Hepatocyte (in vitro differentiated cells): ENCODE results near the gene CCDC8. TPM values are rescaled to one million over a fixed set of nuclear protein-coding genes. Genes with fewer than 3 reads are reported as not detected.

Source experiments
- DNase-seq: peaks from one replicate; pipeline ENCODE4 v3.0.0-alpha.2; 2016; ENCODE audit warnings: low spot score
- H2AFZ ChIP-seq: fragments of 200-600 bp; sonication (generic); 2 replicates; pipeline ENCODE4 v1.6.0; 2016; ENCODE audit warnings: antibody characterized with exemption, mild to moderate bottlenecking
- H3K27ac ChIP-seq: fragments of 200-600 bp; sonication (generic); 2 replicates; pipeline ENCODE4 v1.5.1; 2016; ENCODE audit warnings: mild to moderate bottlenecking
- H3K27me3 ChIP-seq: fragments of 200-600 bp; sonication (generic); 2 replicates; pipeline ENCODE4 v1.6.1; 2016
- H3K36me3 ChIP-seq: fragments of 200-600 bp; sonication (generic); replicated peaks from 2 replicates; pipeline ENCODE4 v1.5.1; 2016; ENCODE audit warnings: low read depth; ENCODE audit not compliant: insufficient read depth
- H3K4me1 ChIP-seq: fragments of 200-600 bp; sonication (generic); 2 replicates; pipeline ENCODE4 v1.5.1; 2016; ENCODE audit warnings: mild to moderate bottlenecking, moderate library complexity; ENCODE audit not compliant: insufficient read depth
- H3K4me2 ChIP-seq: fragments of 200-600 bp; sonication (generic); 2 replicates; pipeline ENCODE4 v1.6.0; 2016
- H3K4me3 ChIP-seq: fragments of 200-600 bp; sonication (generic); 2 replicates; pipeline ENCODE4 v1.5.1; 2016; ENCODE audit warnings: mild to moderate bottlenecking
- H3K79me2 ChIP-seq: fragments of 200-600 bp; sonication (generic); 2 replicates; pipeline ENCODE4 v1.6.0; 2017; ENCODE audit warnings: mild to moderate bottlenecking
- H3K9me2 ChIP-seq: fragments of 200-600 bp; sonication (generic); replicated peaks from 2 replicates; pipeline ENCODE4 v1.6.0; 2017; ENCODE audit warnings: mild to moderate bottlenecking; ENCODE audit not compliant: insufficient read depth
- H3K9me3 ChIP-seq: fragments of 200-600 bp; sonication (generic); 2 replicates; pipeline ENCODE4 v1.5.1; 2016; ENCODE audit warnings: low read depth, mild to moderate bottlenecking
- H4K20me1 ChIP-seq: fragments of 200-600 bp; sonication (generic); 2 replicates; pipeline ENCODE4 v1.6.0; 2016; ENCODE audit warnings: mild to moderate bottlenecking; ENCODE audit not compliant: insufficient read depth, poor library complexity, severe bottlenecking
- CTCF ChIP-seq: fragments of 200-600 bp; sonication (generic); IDR thresholded peaks from 2 replicates; pipeline ENCODE4 v1.5.1; 2016; ENCODE audit warnings: antibody characterized with exemption, mild to moderate bottlenecking; ENCODE audit not compliant: poor library complexity
- EZH2 ChIP-seq: fragments of 200-600 bp; sonication (generic); IDR thresholded peaks from 2 replicates; pipeline ENCODE4 v1.6.1; 2016; ENCODE audit warnings: antibody characterized with exemption, mild to moderate bottlenecking, borderline replicate concordance
- EZH2phosphoT487 ChIP-seq: fragments of 200-600 bp; sonication (generic); IDR thresholded peaks from one replicate; pipeline ENCODE4 v1.6.1; 2018; ENCODE audit warnings: antibody characterized with exemption, mild to moderate bottlenecking, low read depth, moderate library complexity; ENCODE audit not compliant: unreplicated experiment, severe bottlenecking
- WGBS: methylation state at CpG from one replicate; pipeline ENCODE4 v1.1.6; 2016; ENCODE audit warnings: low lambda C conversion rate; ENCODE audit errors: missing lambda C conversion rate; 5-methylcytosine and 5-hydroxymethylcytosine counted together
- polyA plus RNA-seq: library from polyadenylated mRNA; unstranded; fragments of >200 nt; fragmentation: Nextera tagmentation; extraction: Ambion mirVana; gene quantifications from 2 replicates; pipeline ENCODE4 v1.2.1, GENCODE V29; 2016
- total RNA-seq: library from RNA; depleted of rRNA; stranded (reverse); fragments of >200 nt; gene quantifications from 2 replicates; pipeline ENCODE4 v1.2.3, GENCODE V29; 2014

The CCDC8 gene
- total and polyA plus RNA-seq, 2 experiments from 2014 or later: 51.7 to 55.9 TPM

- TF ChIP-seq EZH2phosphoT487 (no peak), CTCF (no peak), EZH2 (no peak)
- H3K4me3 ChIP-seq: no peak overlapping the region
- DNase-seq: peak; percentile 1
- H3K36me3 ChIP-seq: no peaks in the 10 kb centered on the region
- peaks cover 16% of the 10 kb centered on the region for H3K4me1 ChIP-seq
- 97% methylated on average over 25 of the region's 25 CpGs for WGBS
- no peak overlapping the region for H3K27ac ChIP-seq
- no peaks in the 10 kb centered on the region for H3K9me2 ChIP-seq
- no peaks in the 10 kb centered on the region for H3K9me3 ChIP-seq
- H4K20me1 ChIP-seq: no peaks in the 10 kb centered on the region
- H3K79me2 ChIP-seq: no peaks in the 10 kb centered on the region
- no peak overlapping the region for H2AFZ ChIP-seq
- no peak overlapping the region for H3K4me2 ChIP-seq
- no peaks in the 10 kb centered on the region for H3K27me3 ChIP-seq
These were observed 24.9 kb downstream of the CCDC8 start for GRCh38 chr19:46388311-46389095.

- Histone ChIP-seq H3K27ac (no peak overlapping the region), H2AFZ (no peak overlapping the region), H3K4me2 (no peak overlapping the region), H4K20me1 (no peaks in the 10 kb centered on the region), H3K4me3 (no peak overlapping the region), H3K4me1 (peaks cover 10% of the 10 kb centered on the region), H3K36me3 (no peaks in the 10 kb centered on the region), H3K9me3 (no peaks in the 10 kb centered on the region), H3K79me2 (no peaks in the 10 kb centered on the region), H3K27me3 (no peaks in the 10 kb centered on the region), H3K9me2 (no peaks in the 10 kb centered on the region)
- 95% methylated on average over 10 of the region's 10 CpGs for WGBS
- TF ChIP-seq CTCF (no peak), EZH2phosphoT487 (no peak), EZH2 (no peak)
- no peak for DNase-seq
These were observed 25.6 kb downstream of the CCDC8 start for GRCh38 chr19:46387713-46388130.

- Histone ChIP-seq H3K79me2 (no peaks in the 10 kb centered on the region), H3K27me3 (no peaks in the 10 kb centered on the region), H3K4me3 (no peak overlapping the region), H3K27ac (no peak overlapping the region), H3K36me3 (no peaks in the 10 kb centered on the region), H2AFZ (no peak overlapping the region), H3K4me1 (peaks cover 6% of the 10 kb centered on the region), H3K9me3 (no peaks in the 10 kb centered on the region), H3K9me2 (no peaks in the 10 kb centered on the region), H4K20me1 (no peaks in the 10 kb centered on the region), H3K4me2 (no peak overlapping the region)
- 98% methylated on average over 30 of the region's 30 CpGs for WGBS
- TF ChIP-seq CTCF (no peak), EZH2phosphoT487 (no peak), EZH2 (no peak)
- peak; percentile 2 for DNase-seq
These were observed 26.2 kb downstream of the CCDC8 start for GRCh38 chr19:46386996-46387712.
